HG03139 (cell line): ENCODE measurements around the gene LZTFL1.

ENCODE experiments used
- ATAC-seq: cut with Tn5 transposase; IDR thresholded peaks from one replicate; pipeline ENCODE4 v1.9.1; 2021; ENCODE audit not compliant: unreplicated experiment

The LZTFL1 gene

GRCh38 chr3:45787551-45787950 is 54.4 kb downstream of the LZTFL1 start:
- ATAC-seq, result no peak

GRCh38 chr3:45786801-45787495 is 55.0 kb downstream of the LZTFL1 start:
- no peak for ATAC-seq

- ATAC-seq, result no peak
These were observed 56.2 kb downstream of the LZTFL1 start for GRCh38 chr3:45785605-45786150.

- ATAC-seq, result no peak
These were observed 58.3 kb downstream of the LZTFL1 start for GRCh38 chr3:45783667-45784066.

GRCh38 chr3:45782381-45782780 is 59.5 kb downstream of the LZTFL1 start:
- ATAC-seq, result no peak

GRCh38 chr3:45781841-45782240 is 60.1 kb downstream of the LZTFL1 start:
- no peak for ATAC-seq

GRCh38 chr3:45781271-45781670 is 60.6 kb downstream of the LZTFL1 start:
- ATAC-seq, result no peak

- ATAC-seq, result no peak
These were observed 61.9 kb downstream of the LZTFL1 start for GRCh38 chr3:45779746-45780735.

- no peak for ATAC-seq
These were observed 63.1 kb downstream of the LZTFL1 start for GRCh38 chr3:45778761-45779201.

GRCh38 chr3:45777746-45778386 is 64.1 kb downstream of the LZTFL1 start:
- ATAC-seq, result no peak

- no peak for ATAC-seq
These were observed 64.7 kb downstream of the LZTFL1 start for GRCh38 chr3:45777111-45777745.

GRCh38 chr3:45776611-45777010 is 65.3 kb downstream of the LZTFL1 start:
- ATAC-seq, result no peak

- ATAC-seq, result no peak
These were observed 65.7 kb downstream of the LZTFL1 start for GRCh38 chr3:45776301-45776595.

- no peak for ATAC-seq
These were observed 66.2 kb downstream of the LZTFL1 start for GRCh38 chr3:45775571-45776300.

GRCh38 chr3:45774581-45775521 is 67.1 kb downstream of the LZTFL1 start:
- ATAC-seq, result no peak

GRCh38 chr3:45773714-45774449 is 68.0 kb downstream of the LZTFL1 start:
- ATAC-seq, result no peak
